NCI-H748 (cell line): ENCODE data around the gene PNMA6A.
A peak's percentile ranks its signal among the peaks of the same experiment; 100 is the strongest.
"Not testable (repeated sequence)": the region's sequence is repeated elsewhere in the genome, so short reads cannot be mapped to it uniquely, and the experiment has no call there.

Experiments
- DNase-seq: peaks from one replicate; lab custom pipeline; 2025; ENCODE audit not compliant: unreplicated experiment; lab: John Stamatoyannopoulos, UW

Gene PNMA6A

DNA sequence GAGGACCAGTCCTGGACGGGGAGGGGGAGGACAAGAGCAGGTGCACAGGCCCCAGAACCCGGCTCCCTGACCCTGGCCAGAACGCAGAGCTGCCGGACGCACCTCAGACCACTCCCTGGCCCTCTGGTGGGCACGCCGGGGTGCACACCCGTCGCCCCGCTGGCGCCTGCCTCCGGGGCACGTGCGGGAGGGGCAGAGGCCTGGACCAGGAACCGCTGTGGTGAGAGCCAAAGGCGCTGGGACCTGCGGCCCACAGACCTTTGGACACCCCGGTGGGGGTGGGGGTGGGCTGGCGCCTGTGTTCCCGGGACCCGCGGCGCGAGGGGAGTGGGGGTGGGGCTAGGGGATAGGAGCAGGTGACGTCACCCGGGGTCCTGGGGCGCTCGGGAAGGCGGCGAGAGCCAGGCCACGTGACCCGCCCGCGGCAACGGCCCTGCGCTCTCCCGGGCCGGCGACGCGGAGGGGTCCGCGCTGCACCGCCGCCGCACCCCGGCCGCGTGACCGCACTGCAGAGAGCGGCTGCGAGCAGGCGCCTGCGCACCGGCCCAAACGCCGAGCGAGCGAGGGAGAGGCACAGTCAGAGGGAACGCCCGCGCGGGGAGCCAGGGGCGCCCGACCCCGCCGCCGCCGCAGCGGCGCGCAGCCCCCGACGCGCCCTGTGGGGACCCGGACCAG, at the start of gene PNMA6A:
TSS of gene PNMA6A (plus strand) at position 546 of the 675 bp plus-strand sequence. CDS start 609 bp downstream, outside the sequence.
- DNase-seq, result not testable (repeated sequence)

GRCh38 chrX:153026501-153026900, 45.8 kb upstream of the PNMA6A start:
- not testable (repeated sequence) for DNase-seq

DNA sequence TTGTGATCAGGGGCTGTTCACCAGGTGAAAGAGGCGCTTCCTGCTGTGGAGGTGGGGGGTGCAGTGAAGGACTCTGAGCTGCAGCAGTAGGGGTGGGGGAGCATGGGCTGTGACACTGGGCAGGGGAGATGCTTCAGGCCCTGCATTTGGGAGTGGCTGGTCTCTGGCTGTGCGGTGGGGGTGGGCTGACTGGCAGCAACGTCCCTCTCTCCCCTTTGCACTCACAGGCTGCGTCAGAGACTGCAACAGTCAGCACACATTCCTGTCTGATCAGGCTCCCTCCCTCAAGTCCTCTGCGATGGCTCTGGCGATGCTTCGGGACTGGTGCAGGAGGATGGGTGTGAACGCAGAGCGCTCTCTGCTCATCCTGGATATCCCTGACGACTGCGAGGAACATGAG, 43.8 kb upstream of the PNMA6A start:
- DNase-seq, result not testable (repeated sequence)

GRCh38 chrX:153029162-153029561, 43.1 kb upstream of the PNMA6A start:
- no peak for DNase-seq

- no peak for DNase-seq
Measured at GRCh38 chrX:153029875-153030274, 42.4 kb upstream of the PNMA6A start.

- DNase-seq, result no peak
Measured at GRCh38 chrX:153030801-153031200, 41.5 kb upstream of the PNMA6A start.

- DNase-seq, result peak; percentile 64
Measured at GRCh38 chrX:153032397-153033118, 39.7 kb upstream of the PNMA6A start.

GRCh38 chrX:153049093-153049492, 23.2 kb upstream of the PNMA6A start:
- no peak for DNase-seq

DNA sequence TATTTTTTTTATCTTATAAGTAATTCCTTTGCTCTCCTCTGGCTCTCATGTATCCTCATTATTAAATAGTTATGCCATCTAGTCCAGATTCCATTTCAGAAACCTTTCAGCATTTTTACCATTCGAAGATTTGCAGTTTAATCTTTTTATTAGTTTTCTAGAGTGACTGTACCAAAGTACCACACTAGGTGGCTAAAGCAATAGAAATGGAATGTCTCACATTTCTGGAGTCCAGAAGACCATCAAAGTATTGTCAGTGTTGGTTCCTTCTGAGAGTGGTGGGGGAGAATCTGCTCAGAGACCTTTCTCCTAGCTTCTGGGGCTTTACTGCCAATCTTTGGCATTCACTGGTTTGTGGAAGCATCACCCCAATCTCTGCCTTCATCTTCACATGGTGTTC, 19.7 kb upstream of the PNMA6A start:
- no peak for DNase-seq

DNA sequence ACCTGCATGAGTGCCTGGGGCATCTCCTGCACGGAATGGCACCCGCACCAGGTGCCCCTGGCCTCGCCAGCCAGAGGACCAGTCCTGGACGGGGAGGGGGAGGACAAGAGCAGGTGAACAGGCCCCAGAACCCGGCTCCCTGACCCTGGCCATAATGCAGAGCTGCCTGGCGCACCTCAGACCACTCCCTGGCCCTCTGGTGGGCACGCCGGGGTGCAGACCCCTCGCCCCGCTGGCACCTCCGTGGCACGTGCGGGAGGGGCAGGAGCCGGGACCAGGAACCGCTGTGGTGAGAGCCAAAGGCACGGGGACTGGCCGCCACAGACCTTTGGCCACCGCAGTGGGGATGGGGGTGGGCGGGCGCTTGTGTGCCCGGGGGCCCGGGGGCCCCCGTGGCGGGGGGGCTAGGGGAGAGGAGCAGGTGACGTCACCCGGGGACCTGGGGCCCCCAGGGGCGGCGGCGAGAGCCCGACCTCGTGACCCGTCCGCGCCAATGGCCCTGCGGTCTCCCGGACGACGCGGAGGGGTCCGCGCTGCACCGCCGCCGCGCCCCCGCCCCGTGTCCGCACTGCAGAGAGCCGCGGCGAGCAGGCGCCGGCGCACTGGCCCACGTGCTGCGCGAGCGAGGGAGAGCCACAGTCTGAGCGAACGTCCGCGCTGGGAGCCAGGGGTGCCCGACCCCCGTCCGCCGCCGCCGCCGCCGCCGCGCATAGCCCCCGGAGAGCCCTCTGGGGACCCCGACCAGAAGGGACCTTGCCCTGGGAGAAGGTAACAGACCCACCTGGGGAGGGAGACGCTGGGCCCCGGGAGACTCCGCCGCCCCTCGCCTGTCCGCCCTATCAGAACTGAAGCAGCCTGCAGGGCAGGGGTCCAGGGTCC, 16.1 kb upstream of the PNMA6A start, which contains the start of gene PNMA3:
TSS of gene PNMA3 (plus strand) at position 600 of the 879 bp plus-strand sequence. CDS start 586 bp downstream, outside the sequence.
- peak; percentile 12 for DNase-seq

DNA sequence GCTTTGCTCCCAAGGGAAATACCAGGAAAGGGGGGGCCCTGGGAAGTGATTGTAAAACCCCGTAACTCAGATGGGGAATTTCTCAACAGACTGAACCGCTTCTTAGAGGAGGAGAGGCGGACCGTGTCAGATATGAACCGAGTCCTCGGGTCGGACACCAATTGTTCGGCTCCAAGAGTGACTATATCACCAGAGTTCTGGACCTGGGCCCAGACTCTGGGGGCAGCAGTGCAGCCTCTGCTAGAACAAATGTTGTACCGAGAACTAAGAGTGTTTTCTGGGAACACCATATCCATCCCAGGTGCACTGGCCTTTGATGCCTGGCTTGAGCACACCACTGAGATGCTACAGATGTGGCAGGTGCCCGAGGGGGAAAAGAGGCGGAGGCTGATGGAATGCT, 15.0 kb upstream of the PNMA6A start:
- DNase-seq, result no peak

DNA sequence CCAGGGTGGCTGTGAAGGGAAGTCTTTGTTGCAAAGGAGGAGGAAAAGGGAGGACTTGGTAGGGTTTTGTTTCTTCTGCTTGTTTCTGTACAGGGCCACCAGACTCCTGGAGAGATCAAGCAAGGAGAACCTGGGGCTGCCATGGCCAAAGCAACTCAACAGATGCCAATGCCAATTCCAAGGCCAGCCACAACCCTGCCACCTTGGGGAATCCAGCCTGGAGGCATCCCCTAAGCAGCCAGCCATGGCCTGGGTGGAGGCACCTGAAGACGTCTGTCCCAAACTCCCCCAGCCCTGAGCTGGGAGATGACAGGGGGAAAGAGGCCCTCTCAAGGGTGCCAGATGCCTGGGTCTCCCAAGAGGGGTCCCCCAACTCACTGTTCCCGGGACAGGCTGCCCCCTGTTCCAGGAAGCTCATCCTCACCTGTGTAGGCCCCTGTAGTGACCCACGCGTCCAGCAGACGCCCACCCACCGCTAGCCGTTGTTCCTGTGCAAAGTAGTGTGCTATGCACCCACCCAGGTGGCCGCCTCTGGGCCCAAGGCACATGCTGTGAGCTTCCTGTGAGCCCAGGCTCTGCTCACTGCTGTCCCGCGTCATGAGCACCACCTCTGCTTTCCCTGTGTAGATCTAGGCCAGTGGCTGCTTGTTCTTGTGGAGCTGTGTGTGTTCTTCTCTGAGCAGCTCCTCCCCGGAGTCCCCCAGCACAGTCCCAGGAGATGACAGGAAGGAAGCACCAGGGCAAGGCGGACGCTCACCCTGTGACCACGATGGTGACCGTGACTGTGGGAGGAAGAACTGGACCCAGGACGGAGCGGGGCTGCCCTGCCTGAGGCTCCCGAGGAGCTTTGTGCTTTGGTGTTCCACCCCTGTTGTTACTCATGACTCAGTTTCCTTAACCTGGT, 12.8 kb upstream of the PNMA6A start:
- DNase-seq, result no peak

DNA sequence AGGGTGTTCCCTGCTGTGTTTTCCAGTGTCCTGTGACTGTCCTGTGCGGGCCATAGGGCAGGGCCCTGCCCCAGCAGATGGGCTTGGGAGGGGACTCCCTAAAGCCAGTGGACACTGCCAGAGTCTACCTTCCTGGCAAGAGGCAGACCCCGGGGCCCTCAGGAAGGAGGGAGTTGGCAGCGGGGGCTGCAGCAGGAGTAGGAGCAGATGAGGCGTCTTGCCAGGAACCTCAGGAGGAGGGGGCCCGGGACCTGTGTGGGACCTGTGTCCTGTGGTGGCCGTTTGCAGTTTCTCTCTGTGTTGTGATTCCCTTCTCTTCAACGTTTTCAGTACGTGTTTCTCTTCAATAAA, 12.2 kb upstream of the PNMA6A start:
- no peak for DNase-seq

- no peak for DNase-seq
Measured at GRCh38 chrX:153061732-153062131, 10.5 kb upstream of the PNMA6A start.

DNA sequence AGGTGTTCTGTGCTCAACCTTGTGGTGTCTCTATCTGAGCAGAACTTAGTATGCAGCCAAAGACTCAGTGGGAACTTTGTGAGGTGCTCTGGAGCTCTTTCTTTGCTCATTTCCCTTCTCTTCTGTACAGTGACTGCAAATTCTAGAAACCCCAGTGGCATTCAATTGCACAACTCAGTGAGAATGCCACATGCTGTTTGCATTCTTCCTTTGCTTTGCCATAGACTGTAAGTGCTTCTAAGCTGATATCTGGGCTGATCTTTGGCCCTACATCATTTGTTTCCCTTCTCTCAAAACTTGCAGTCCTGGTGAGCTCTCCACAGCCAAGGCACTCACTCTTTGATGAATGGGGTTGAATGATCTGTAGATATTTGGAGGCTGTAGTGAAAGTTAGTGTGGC, 8.9 kb upstream of the PNMA6A start:
- DNase-seq, result no peak

DNA sequence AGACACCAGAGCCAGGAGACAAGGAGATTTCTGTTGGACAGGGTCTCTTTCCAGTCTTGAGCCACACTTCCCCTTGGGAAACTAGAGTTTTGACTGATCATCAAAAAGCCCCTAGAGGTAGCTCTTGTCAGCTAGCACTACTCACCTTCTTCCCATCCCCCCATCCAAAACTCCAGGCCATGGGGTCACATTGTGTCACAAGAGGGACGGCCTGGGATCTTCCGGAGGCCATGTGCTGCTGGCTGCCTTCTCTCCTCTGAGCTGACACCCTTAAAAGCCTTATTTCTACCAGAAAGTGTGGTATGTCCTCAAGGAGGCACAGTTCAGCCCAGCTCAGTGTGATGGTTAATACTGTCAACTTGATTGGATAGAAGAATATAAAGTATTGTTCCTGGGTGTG, 8.2 kb upstream of the PNMA6A start:
- no peak for DNase-seq

DNA sequence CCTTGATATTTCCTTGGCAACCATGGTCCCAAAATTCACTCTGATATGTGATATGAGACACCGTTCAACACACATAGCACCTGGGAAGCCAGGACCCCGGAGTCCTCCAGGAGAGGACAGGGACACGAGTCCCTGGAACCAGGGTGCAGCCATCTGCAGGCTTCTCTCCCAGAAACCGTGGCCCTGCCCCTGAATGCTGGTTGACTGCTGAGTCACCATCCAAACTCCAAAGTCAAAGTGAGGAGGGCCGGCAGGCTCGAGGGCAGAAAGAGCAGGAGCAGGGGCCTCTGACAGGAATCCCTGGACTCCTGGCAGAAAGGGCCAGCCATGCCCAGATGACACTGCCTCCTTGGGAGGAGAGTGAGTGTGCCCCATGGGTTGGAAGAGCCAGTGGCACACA, 6.9 kb upstream of the PNMA6A start:
- DNase-seq, result no peak

- DNase-seq, result not testable (repeated sequence)
Measured at GRCh38 chrX:153066402-153066801, 5.9 kb upstream of the PNMA6A start.

DNA sequence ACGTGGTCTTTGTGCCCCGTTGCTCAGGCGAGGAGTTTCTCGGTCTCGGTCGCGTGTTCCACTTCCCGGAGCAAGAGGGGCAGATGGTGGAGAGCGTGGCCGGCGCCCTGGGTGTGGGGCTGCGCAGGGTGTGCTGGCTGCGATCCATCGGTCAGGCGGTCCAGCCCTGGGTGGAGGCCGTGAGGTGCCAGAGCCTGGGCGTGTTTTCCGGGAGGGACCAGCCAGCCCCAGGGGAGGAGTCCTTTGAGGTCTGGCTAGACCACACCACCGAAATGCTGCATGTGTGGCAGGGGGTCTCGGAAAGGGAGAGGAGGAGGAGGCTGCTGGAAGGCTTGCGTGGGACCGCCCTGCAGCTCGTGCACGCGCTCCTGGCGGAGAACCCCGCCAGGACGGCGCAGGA, 1.1 kb downstream of the PNMA6A start:
- not testable (repeated sequence) for DNase-seq

GRCh38 chrX:153074262-153074899, 2.1 kb downstream of the PNMA6A start:
- no peak for DNase-seq
